Fibroblast of the conjunctiva (primary cell): Measurements from ENCODE around the gene WNT4.

Experiments used
- DNase-seq: peaks from one replicate; pipeline ENCODE4 v3.0.0-alpha.2; 2010; ENCODE audit warnings: low read depth

Gene WNT4

GRCh38 chr1:22074803-22075202 is 68.1 kb downstream of the WNT4 start:
- DNase-seq: no peak

GRCh38 chr1:22071511-22071910 is 71.4 kb downstream of the WNT4 start:
- DNase-seq: no peak
